ENCODE results near the gene CHST6.

GRCh38 chr16:75494184-75494583 lies 1.1 kb downstream of the CHST6 start:
- TF ChIP-seq EZH2phosphoT487 (IDR thresholded peaks at IDR 0.05; ENCODE audit: borderline replicate concordance, low read length) (no peak), CTCF (conservative IDR thresholded peaks at IDR 0.05; ENCODE audit: low read depth, low read length) (no peak), EZH2 (IDR thresholded peaks at IDR 0.05; ENCODE audit: low read length, unreplicated experiment) (no peak)
